IPS-18a (cell line): ENCODE results near the gene OSTM1.

Experiments
- H3K27ac ChIP-seq: one replicate; pipeline ENCODE4 v1.5.1; 2013; ENCODE audit warnings: low read length
- H3K27me3 ChIP-seq: one replicate; pipeline ENCODE4 v1.6.1; 2013; ENCODE audit warnings: mild to moderate bottlenecking, low read length; ENCODE audit not compliant: control insufficient read depth, insufficient read depth
- H3K36me3 ChIP-seq: one replicate; pipeline ENCODE4 v1.6.1; 2013; ENCODE audit warnings: low read depth, low read length; ENCODE audit not compliant: control insufficient read depth
- H3K4me1 ChIP-seq: one replicate; pipeline ENCODE4 v1.6.1; 2013; ENCODE audit warnings: low read depth, low read length; ENCODE audit not compliant: control insufficient read depth
- H3K4me3 ChIP-seq: one replicate; pipeline ENCODE4 v1.5.1; 2013; ENCODE audit warnings: low read length
- H3K9ac ChIP-seq: one replicate; pipeline ENCODE4 v1.6.1; 2013; ENCODE audit warnings: mild to moderate bottlenecking, low read length, moderate library complexity
- H3K9me3 ChIP-seq: one replicate; pipeline ENCODE4 v1.6.1; 2013; ENCODE audit warnings: low read depth, low read length; ENCODE audit not compliant: control insufficient read depth

OSTM1 gene, protein sequence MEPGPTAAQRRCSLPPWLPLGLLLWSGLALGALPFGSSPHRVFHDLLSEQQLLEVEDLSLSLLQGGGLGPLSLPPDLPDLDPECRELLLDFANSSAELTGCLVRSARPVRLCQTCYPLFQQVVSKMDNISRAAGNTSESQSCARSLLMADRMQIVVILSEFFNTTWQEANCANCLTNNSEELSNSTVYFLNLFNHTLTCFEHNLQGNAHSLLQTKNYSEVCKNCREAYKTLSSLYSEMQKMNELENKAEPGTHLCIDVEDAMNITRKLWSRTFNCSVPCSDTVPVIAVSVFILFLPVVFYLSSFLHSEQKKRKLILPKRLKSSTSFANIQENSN

DNA sequence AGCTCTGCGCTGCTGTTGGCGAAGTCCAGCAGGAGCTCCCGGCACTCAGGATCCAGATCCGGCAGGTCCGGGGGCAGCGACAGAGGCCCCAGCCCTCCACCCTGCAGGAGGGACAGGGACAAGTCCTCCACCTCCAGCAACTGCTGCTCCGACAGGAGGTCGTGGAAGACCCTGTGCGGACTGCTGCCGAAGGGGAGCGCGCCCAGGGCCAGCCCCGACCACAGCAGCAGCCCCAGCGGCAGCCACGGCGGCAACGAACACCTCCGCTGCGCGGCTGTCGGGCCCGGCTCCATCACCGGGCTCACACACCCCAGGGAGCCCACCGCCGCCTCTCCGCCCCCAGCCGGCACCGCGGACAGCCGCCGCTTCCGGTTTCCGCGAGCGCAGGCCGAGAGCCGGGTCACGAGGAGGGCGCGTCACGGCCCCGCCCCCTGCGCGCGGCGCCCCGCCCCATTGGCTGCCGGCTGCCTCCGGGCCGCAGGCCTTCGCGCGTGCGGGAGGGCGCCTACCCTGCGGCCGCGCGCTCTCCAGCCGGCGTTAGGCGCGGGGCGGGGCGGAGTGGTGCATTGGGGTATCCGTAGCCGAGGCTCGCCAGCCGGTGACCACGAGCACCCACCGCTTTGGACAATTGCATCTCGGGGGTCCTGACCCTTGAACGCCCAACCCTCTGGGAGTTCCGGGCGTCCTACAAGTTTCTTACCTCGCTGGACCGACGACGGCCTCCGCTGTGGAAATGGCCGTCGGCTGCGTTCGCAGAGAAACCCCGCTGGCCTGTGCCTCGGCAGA, at the start of gene OSTM1:
TSS of gene OSTM1 (minus strand) at position 383 of the 786 bp plus-strand sequence. CDS start at position 293, 90 bp downstream.
- Histone ChIP-seq H3K27me3 (peaks cover 12% of the 10 kb centered on the region), H3K4me1 (peaks cover 27% of the 10 kb centered on the region), H3K9me3 (no peaks in the 10 kb centered on the region), H3K9ac (peak within 1 kb of the TSS; percentile 67), H3K36me3 (no peaks in the 10 kb centered on the region), H3K4me3 (peak within 1 kb of the TSS; percentile 92), H3K27ac (no peak within 1 kb of the TSS)

- peaks cover 99% of the 10 kb centered on the region for H3K27me3 ChIP-seq
Observed at GRCh38 chr6:108123946-108124345, 49.4 kb upstream of the OSTM1 start.

GRCh38 chr6:108123481-108123929, 49.0 kb upstream of the OSTM1 start:
- H3K9ac ChIP-seq = no peak overlapping the region
- no peak overlapping the region for H3K27ac ChIP-seq
- H3K36me3 ChIP-seq = no peaks in the 10 kb centered on the region
- no peak overlapping the region for H3K4me3 ChIP-seq
- peaks cover 16% of the 10 kb centered on the region for H3K4me1 ChIP-seq
- H3K9me3 ChIP-seq = no peaks in the 10 kb centered on the region
- H3K27me3 ChIP-seq = peaks cover 99% of the 10 kb centered on the region

More at GRCh38 chr6:108123946-108124345, 49.4 kb upstream of the OSTM1 start:
- H3K4me3 ChIP-seq = no peak overlapping the region
- no peak overlapping the region for H3K9ac ChIP-seq
- no peak overlapping the region for H3K27ac ChIP-seq
- H3K4me1 ChIP-seq = peaks cover 13% of the 10 kb centered on the region
- H3K36me3 ChIP-seq = no peaks in the 10 kb centered on the region
- H3K9me3 ChIP-seq = no peaks in the 10 kb centered on the region

GRCh38 chr6:108121612-108122011, 47.1 kb upstream of the OSTM1 start:
- Histone ChIP-seq H3K4me1 (peaks cover 16% of the 10 kb centered on the region), H3K27ac (no peak overlapping the region), H3K27me3 (peaks cover 100% of the 10 kb centered on the region), H3K9ac (no peak overlapping the region), H3K36me3 (no peaks in the 10 kb centered on the region), H3K4me3 (no peak overlapping the region), H3K9me3 (no peaks in the 10 kb centered on the region)

GRCh38 chr6:108120311-108120710, 45.8 kb upstream of the OSTM1 start:
- no peaks in the 10 kb centered on the region for H3K36me3 ChIP-seq
- H3K4me3 ChIP-seq = no peak overlapping the region
- H3K9ac ChIP-seq = no peak overlapping the region
- H3K27me3 ChIP-seq = peaks cover 100% of the 10 kb centered on the region
- peaks cover 16% of the 10 kb centered on the region for H3K4me1 ChIP-seq
- no peaks in the 10 kb centered on the region for H3K9me3 ChIP-seq
- no peak overlapping the region for H3K27ac ChIP-seq

GRCh38 chr6:108119769-108120141, 45.2 kb upstream of the OSTM1 start:
- Histone ChIP-seq H3K27me3 (peaks cover 100% of the 10 kb centered on the region), H3K36me3 (no peaks in the 10 kb centered on the region), H3K9me3 (no peaks in the 10 kb centered on the region), H3K4me3 (peak overlapping the region; percentile 39), H3K4me1 (peaks cover 16% of the 10 kb centered on the region), H3K9ac (no peak overlapping the region), H3K27ac (no peak overlapping the region)

GRCh38 chr6:108118810-108119768, 44.5 kb upstream of the OSTM1 start:
- Histone ChIP-seq H3K36me3 (no peaks in the 10 kb centered on the region), H3K4me1 (peaks cover 13% of the 10 kb centered on the region), H3K9ac (no peak overlapping the region), H3K27me3 (peaks cover 100% of the 10 kb centered on the region), H3K9me3 (no peaks in the 10 kb centered on the region), H3K4me3 (peak overlapping the region; percentile 39), H3K27ac (no peak overlapping the region)

GRCh38 chr6:108118359-108118724, 43.8 kb upstream of the OSTM1 start:
- Histone ChIP-seq H3K36me3 (no peaks in the 10 kb centered on the region), H3K9ac (no peak overlapping the region), H3K9me3 (no peaks in the 10 kb centered on the region), H3K4me1 (peaks cover 17% of the 10 kb centered on the region), H3K4me3 (peak overlapping the region; percentile 49), H3K27ac (no peak overlapping the region), H3K27me3 (peaks cover 100% of the 10 kb centered on the region)

DNA sequence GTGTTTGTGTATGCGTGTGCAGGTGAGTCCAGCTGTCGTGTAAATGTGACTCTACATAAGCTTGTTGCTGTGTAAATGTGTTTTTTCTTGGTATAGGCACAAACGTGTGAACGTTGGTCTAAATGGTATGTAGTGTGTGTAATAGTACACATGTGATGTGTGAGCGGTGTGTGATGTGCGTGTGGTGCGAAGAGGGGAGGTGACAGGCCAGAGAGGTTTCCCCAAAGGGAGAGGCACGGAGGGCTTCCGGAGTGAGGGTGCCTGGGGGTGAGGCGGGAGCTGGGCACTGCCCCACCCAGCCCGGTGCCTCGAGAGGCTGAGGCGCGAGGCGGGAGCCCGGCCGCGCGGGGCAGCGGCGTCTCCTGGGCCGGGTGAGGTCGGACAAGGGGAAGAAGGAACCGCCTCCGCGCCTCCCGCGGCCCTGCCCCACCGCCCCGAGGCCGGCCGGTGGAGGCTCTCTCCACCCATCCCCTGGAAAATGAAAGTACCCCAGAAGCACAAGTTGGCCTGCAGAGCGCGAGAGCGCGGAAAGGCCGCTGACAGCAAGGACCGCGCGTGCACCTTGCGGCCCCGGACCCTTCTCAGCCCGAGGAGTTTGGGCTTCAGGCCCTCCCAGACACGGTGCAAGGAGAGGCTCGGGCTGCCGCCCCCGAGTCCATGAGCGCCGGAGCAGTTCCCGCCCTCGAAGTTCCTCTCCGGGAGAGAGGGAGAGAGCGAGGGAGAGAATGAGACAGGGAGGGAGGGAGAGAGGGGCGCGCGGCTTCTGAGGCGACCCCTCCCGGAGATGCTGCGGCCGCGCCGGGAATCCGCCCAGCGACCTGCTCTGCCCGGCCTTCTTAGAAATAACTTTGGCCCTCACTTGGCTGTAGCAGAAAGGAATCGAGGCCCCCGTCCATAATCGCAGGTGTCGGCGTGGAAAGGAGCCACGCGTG, 43.2 kb upstream of the OSTM1 start:
- Histone ChIP-seq H3K27ac (no peak overlapping the region), H3K27me3 (peaks cover 100% of the 10 kb centered on the region), H3K4me1 (peaks cover 19% of the 10 kb centered on the region), H3K4me3 (peak overlapping the region; percentile 49), H3K36me3 (no peaks in the 10 kb centered on the region), H3K9ac (no peak overlapping the region), H3K9me3 (no peaks in the 10 kb centered on the region)

DNA sequence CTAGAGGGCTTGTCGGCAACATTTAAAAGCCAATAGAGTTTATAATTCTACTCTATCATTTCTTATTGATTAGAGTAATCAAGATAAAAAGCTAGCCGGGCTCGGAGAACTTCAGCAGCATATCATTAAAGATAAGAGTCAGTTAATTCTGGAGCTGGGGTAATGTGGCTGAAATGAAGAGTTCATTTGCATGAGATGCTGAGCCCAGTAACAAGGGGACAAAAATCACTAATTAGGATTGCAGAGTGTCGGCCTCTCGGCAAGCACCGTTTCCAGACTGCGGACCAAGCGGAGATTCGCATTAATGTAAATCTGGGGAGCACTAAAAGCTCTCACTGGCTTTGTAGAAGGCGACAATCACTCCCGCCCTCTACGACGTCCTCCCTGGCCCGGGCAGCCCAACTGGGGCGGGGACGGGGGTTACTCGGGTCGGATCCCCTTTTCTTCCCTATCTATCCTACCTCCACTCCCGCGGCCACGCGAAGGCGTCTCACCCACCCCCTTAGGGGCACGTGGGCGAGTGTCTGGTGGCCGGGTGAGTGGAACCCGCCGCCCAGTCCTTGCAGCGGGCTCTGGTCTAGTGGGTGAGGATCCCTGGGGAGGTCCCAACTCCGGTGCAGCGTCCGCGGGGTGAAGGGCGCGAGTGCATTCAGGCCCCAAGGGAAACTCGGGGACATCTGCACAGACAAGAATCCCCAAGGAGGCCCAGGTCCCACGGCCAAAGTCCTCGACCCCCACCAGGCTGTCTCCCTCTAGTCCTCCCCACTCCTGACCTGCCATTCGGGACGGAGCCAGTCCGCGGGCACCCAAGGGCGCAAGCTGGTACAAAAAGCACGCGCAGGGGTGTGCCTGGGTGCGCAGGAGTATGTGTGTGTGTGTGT, 42.2 kb upstream of the OSTM1 start:
- H3K27ac ChIP-seq = no peak overlapping the region
- H3K9me3 ChIP-seq = no peaks in the 10 kb centered on the region
- H3K4me1 ChIP-seq = peaks cover 19% of the 10 kb centered on the region
- H3K36me3 ChIP-seq = no peaks in the 10 kb centered on the region
- H3K9ac ChIP-seq = no peak overlapping the region
- H3K27me3 ChIP-seq = peaks cover 100% of the 10 kb centered on the region
- peak overlapping the region; percentile 49 for H3K4me3 ChIP-seq
